ENCODE measurements around the gene GOLPH3.
"Not testable (repeated sequence)": the region's sequence is repeated elsewhere in the genome, so short reads cannot be mapped to it uniquely, and the experiment has no call there.

The GOLPH3 gene

GRCh38 chr5:32132757-32133156 is 41.4 kb downstream of the GOLPH3 start:
- DNase-seq, result no peak

DNA sequence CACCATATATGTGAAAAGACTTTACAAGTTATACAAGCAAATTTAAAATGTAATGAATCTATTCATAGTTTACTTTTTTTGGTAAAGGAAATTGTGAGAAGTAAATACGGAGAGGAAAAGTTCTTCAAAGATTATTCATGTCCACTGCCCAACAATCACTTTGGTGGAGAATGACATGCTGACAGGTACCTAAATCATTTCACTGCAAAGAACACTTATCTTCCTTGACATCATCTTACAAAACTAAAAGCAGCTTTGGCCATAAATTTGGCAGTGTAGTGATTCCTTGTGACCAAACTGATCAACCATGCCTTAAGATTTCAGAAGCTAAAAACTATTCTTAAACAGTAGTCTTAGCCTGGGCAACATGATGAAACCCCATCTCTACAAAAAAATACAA is 42.5 kb downstream of the GOLPH3 start:
- no peak for DNase-seq

DNA sequence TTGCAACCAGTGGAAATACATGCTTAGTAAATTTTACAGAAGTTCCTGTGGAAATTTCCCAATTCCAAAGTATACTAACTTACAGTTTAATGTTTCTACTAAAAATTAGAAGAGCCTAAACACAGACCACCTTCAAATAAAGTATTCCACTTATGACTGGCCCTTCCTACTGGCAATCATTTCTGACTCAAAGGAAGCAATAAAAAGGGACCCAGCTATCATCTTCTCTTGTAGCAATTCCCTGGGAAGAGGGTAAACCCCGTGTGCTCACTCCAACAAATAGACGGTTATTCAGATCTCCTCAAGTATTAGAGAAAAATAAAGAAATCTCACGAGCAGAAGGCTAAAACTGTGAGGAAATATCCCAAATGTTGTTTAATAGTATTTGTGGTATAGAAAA is 43.3 kb downstream of the GOLPH3 start:
- no peak for DNase-seq

- DNase-seq, result no peak
Measured at GRCh38 chr5:32129074-32129598, 45.0 kb downstream of the GOLPH3 start.

- DNase-seq, result no peak
Measured at GRCh38 chr5:32127711-32128110, 46.4 kb downstream of the GOLPH3 start.

GRCh38 chr5:32126691-32127090 is 47.4 kb downstream of the GOLPH3 start:
- no peak for DNase-seq

GRCh38 chr5:32123889-32124676 is 50.0 kb downstream of the GOLPH3 start:
- no peak for DNase-seq

- DNase-seq, result no peak
Measured at GRCh38 chr5:32123058-32123805, 50.9 kb downstream of the GOLPH3 start.

DNA sequence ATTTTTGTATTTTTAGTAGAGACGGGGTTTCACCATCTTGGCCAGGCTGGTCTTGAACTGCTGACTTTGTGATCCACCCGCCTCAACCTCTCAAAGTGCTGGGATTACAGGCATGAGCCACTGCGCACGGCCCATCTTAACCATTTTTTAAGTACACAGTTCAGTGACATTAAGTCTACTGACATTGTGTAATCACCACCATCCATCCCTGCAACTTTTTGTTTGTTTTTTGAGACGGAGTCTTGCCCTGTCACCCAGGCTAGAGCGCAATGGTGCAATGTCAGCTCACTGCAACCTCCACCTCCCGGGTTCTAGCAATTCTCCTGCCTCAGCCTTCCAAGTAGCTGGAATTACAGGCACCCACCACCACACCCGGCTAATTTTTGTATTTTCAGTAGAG is 55.2 kb downstream of the GOLPH3 start:
- DNase-seq, result not testable (repeated sequence)

DNA sequence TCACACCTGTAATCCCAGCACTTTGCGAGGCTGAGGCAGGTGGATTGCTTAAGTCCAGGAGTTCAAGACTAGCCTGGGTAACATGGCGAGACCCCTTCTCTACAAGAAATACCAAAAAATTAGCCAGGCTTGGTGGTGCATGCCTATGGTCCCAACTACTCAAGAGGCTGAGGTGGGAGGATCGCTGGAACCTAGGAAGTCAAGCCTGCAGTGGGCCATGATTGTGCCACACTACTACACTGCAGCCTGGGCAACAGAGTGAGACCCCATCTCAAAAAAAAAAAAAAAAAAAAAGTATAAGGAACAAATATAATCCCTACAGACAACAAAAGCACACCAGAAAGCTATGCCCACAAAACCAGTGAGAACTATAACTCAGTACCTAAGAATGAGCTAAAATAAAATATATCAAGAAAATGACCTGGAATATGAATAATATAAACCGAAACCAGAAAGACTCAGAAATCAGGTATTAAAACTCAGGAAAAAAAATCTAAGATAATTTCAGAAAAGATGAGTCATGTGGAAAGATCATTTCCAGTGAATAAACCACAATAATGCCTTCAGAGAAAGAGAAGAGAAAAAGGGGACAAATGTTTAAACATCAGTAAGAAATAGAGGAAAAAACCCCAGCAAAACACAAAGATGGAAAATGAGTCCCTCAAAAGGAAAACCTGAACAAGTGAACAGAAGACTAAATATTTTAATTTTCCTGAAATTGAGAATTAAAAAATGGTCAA is 57.4 kb downstream of the GOLPH3 start:
- no peak for DNase-seq

DNA sequence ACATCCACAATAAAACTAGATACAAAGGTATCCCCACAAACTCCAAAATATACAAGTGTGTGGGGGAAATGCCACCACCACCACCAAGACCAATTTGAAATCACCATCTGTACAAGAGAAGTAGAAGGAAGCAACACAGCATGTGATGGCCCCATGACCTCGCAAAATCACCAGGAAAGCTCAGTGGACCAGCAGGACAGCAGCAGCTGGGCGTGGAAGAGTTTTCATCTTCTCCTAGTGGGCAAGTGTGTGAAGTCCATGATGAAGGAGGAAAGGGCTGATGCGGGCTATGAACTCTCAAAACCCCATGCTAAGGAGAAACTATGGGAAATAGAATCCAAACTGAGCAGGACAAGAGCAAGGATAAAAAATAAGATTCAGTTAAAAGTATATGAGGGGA is 58.1 kb downstream of the GOLPH3 start:
- no peak for DNase-seq

DNA sequence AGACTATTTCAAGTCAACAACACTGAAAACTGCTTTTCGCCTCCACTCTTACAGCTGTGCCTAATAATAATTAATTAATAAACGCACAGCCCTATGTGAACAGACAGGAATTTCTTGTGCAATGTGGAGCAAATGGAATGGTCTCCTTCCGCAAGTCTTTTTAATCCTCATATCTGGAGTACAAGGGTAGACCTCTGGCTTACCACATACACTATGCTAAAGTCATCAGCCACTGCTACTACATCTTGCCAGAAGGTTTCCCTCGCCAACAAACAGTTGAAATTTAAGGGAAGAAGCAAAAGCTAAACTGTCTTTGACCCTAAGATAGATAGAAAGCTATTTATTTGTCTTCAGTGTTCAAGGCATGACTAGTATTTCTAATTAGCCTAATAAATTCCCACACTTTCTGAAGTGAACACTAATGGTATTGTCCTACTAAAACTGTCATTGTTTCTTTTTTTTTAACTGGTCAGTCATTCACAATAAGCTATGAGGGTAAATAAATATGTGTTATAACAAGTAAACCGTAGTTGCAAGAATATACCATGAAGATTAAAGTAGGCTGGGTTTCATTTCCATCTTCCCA is 63.9 kb downstream of the GOLPH3 start:
- DNase-seq, result no peak

GRCh38 chr5:32109236-32109635 is 64.9 kb downstream of the GOLPH3 start:
- DNase-seq, result no peak

- no peak for DNase-seq
Measured at GRCh38 chr5:32108167-32108566, 66.0 kb downstream of the GOLPH3 start.

DNA sequence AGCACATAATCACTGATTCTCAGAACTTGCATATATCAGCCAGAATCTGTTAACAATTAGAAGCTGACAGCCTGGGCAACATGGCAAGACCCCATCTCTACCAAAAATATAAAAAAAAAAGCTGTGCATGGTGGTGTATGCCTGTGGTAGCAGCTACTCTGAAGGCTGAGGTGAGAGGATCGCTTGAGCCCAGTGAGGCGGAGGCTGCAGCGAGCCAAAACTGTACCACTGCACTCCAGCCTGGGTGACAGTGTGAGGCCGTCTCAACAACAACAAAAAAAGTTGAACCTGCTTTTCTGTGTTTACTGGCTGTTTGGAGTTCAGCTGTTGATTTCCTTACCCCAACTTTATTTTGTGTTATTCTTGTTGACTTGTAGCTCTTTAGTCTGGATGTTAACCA is 66.8 kb downstream of the GOLPH3 start:
- DNase-seq, result no peak

- no peak for DNase-seq
Measured at GRCh38 chr5:32103521-32103920, 70.6 kb downstream of the GOLPH3 start.

DNA sequence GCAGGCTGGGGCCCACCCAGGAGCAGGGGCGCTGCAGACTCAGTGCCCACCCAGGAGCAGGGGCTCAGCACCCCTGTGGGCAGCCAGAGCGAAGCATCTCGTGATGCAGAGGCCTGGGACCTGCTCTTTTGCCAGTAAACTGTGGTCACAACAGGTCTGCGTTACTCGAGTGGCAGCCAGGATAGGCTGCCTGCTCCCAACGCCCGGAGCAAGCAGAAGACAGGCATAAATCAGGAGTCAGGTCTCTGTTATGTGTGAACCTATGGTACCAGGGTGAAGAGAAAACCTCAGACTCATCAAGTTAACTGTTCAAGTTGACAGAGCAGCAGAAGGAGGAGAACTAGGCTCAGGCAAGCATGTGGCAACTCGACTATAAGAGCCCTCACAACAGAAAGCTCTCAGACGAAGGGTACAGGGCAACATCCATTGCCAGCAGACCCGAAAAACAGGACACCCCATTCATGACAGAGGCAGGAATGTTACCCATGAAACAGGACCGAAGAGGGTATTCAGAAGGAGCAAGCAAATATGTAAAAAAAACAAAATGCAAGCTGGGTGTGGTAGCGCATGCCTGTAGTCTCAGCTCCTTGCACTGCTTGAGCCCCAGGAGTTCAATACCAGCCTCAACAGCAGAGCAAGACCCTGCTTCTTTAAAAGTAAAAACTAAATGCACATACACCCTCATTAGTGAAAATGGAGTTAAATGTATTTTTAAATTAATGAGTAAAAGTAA is 71.7 kb downstream of the GOLPH3 start:
- no peak for DNase-seq

DNA sequence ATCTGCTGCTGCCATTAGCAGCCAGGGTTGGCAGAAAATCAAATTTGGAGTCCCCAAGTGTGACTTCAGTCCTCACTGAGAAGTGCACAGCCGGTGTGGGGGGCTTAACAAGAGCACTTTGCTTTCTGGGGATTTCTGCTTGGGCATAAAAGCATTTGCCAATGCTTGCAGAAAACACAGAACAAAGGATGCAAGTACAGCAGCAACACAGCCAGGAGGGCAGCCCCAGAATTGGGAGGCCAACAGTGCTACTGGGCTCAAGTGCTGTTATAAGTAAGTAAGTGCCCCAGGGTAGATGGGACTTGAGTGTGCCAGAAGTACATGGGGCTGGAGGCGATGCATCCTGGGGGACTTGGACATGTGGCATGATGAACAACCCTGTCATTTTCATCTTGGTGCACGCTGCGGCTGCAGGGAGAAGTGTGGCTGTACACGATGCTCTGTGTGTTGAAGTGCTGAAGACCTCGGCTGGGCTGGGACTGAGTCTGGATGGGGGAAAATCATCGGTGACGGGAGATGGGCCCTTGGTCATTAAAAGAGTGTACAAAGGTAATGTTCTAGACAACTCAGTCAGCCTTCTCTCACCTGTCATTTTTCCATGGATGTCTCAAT is 73.3 kb downstream of the GOLPH3 start:
- no peak for DNase-seq

DNA sequence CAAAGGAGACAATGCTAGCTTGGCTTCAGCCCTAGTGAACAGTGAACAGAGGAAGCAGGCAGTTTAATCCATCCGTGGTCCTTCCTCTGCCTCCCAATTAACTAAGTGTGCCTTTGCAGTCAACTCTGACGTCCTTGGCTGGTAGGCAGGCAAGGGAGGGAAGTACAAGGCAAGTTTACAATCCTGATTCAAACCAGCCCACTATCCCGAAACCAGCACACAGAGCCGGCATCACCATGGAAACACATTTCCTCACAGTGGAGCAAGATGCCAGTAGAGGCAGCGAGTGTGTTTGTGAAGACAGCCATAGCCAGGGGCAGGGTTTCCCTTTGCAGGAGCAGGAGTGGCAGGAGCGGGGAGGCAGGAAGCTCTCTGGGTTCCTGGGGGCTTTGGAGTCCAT is 73.9 kb downstream of the GOLPH3 start:
- DNase-seq, result no peak

- DNase-seq, result no peak
Measured at GRCh38 chr5:32099486-32100035, 74.6 kb downstream of the GOLPH3 start.

DNA sequence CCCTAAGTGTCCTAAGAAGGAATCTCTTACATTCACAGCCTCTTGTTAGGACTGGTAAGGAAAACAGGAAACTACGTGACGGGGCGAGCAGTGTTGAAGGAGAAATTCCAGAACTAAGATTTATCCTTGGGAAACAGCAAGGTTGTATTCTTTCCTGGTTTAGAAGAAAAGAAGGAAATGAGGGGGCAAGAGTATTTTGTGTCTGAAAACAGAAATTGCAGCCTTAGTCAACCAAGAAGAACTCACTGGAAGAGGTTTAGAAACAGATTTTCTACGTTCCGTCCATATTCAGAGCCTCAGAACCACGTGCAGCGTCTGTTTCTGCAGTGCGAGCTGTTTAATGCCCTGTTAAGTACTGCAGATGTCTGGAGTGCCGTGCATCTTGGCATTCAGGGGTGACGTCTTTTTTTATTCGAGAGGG is 75.2 kb downstream of the GOLPH3 start:
- no peak for DNase-seq

GRCh38 chr5:32098291-32098690 is 75.8 kb downstream of the GOLPH3 start:
- DNase-seq, result no peak
